Measurements from ENCODE around the gene INTS2.
"Not testable (repeated sequence)": the region's sequence is repeated elsewhere in the genome, so short reads cannot be mapped to it uniquely, and the experiment has no call there.

Gene INTS2

DNA sequence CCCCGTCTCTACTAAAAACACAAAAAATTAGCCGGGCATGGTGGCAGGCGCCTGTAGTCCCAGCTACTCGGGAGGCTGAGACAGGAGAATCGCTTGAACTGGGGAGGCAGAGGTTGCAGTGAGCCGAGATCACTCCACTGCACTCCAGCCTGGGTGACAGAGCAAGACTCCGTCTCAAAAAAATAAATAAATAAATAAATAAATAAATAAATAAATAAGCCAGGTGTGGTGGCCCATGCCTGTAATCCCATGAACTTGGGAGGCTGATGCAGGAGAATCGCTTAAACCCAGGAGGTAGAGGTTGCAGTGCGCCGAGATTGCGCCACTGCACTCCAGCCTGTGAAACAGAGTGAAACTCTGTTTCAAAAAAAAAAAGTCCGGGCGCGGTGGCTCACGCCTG, 12.6 kb downstream of the INTS2 start:
- H3K27me3 ChIP-seq (ENCODE audit: low read depth); H3K4me1 ChIP-seq; H3K9me3 ChIP-seq; in situ Hi-C loops (cut with MboI; ENCODE audit: low sequenced_read_pairs); H3K4me3 ChIP-seq; DNase-seq (ENCODE audit: low spot score in 2 of 2): not testable (repeated sequence)
- H3K36me3 ChIP-seq (replicated peaks) = peaks cover 32% of the 10 kb centered on the region

DNA sequence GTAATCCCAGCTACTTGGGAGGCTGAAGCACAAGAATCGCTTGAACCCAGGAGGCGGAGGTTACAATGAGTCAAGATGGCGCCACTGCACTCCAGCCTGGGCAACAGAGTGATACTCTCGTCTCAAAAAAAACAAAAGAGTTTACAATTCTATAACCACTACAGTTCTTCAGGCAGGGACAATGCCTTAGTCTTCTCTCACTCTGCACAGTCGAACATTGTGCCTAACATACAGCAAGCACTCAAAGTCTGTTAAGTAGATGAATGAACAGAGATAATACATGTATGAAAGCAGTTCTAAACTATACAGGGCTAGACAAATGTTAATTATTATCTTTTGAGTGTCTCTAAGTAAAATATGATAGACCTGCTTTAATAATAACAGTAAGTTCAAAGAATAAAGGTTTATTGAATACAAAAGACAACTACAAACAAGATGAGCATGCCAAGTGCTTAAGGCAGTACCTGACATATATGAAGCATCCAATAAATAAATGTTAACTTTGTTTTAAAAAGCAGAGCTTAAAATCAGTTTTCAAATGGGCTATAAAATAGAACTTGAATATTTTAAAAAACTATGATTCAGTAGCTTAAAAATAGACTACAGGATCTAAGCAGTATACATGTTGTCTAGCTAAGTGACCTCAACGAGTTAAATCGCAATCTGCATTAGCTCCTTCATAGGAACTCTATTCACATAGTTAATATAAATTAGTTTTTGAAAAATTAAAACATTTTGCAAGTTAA, 19.3 kb downstream of the INTS2 start:
- Histone ChIP-seq H3K36me3 (replicated peaks) (peaks cover 36% of the 10 kb centered on the region), H3K27me3 (ENCODE audit: low read depth) (no peaks in the 10 kb centered on the region), H3K4me1 (no peaks in the 10 kb centered on the region), H3K9me3 (no peaks in the 10 kb centered on the region), H3K4me3 (no peak overlapping the region)
- in situ Hi-C loops (cut with MboI; ENCODE audit: low sequenced_read_pairs) = no loop called here
- no peak for DNase-seq (ENCODE audit: low spot score in 2 of 2)

DNA sequence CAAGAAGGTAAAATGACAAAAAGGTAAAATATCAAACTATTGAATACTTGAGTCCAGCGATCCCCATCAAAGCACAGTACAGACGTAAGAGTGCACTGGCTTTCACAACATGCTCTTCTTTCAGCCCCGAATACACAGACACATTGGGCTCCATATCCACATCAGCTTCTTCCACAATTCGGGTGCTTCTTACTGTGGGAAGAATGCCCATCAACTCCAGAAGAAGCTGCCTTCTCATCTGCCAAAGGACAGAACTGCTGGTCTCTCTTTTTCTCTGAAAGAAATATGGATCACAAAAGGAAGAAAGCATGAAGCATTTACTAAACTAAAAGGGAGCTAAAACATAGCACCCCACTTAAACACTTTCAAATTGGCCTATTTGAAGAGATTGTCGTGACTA, 20.4 kb downstream of the INTS2 start:
- in situ Hi-C loops (cut with MboI; ENCODE audit: low sequenced_read_pairs) = no loop called here
- H3K36me3 ChIP-seq (replicated peaks) = peaks cover 36% of the 10 kb centered on the region

DNA sequence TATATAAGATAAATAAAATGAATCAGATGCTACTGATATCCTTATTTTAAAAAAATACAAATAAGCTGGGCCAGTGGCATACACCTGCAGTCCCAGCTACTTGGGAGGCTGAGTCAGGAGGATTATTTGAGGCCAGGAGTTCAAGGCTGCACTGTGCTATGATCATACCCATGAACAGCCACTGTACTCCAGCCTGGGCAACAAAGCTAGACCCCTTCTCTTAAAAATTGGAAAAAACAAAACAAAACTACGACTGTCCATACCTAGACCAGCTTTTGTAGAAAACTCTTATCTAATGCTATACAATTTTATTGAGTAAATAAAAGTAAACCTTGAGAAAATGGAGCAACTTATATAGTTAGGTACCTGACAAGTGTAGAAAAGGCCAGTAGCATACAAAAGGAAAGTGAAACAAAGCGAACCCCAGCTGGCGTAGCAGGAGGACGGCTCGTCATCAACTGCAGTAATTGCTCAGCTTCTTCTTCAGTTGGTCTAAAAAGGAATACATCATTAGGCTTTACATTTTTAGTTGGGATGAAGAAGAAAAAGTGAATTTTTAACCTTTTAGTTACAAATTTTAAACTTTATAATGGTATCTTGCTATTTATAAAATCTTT, 23.6 kb downstream of the INTS2 start:
- no peak for DNase-seq (ENCODE audit: low spot score in 2 of 2)
- in situ Hi-C loops (cut with MboI; ENCODE audit: low sequenced_read_pairs) = no loop called here

More for the DNA sequence above, 20.4 kb downstream of the INTS2 start:
- H3K27me3 ChIP-seq (ENCODE audit: low read depth) = no peaks in the 10 kb centered on the region
- no peaks in the 10 kb centered on the region for H3K9me3 ChIP-seq
- no peak for DNase-seq (ENCODE audit: low spot score in 2 of 2)
- no peaks in the 10 kb centered on the region for H3K4me1 ChIP-seq
- H3K4me3 ChIP-seq = no peak overlapping the region

DNA sequence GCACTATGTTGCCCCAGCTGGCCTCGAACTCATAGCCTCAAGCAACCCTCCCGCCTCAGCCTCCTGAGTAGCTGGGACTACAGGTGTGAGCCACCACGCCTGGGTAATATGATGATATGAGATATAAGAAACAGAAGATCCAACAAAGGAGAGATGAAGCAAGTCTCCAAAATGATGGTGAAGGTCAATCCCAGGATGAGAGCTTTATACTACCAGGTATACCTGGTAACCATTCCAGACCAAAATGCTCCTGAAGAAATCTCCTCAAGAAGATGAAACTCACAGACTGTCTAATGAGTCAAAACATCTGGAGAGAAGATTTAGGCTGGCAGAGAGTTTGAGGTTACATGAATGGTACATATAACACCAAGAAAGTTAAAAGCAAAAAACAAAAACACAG, 24.5 kb downstream of the INTS2 start:
- Histone ChIP-seq H3K4me3 (no peak overlapping the region), H3K27me3 (ENCODE audit: low read depth) (no peaks in the 10 kb centered on the region), H3K36me3 (replicated peaks) (peaks cover 26% of the 10 kb centered on the region), H3K9me3 (no peaks in the 10 kb centered on the region), H3K4me1 (no peaks in the 10 kb centered on the region)
- no peak for DNase-seq (ENCODE audit: low spot score in 2 of 2)
- in situ Hi-C loops (cut with MboI; ENCODE audit: low sequenced_read_pairs) = no loop called here

More for the DNA sequence above, 23.6 kb downstream of the INTS2 start:
- Histone ChIP-seq H3K4me3 (no peak overlapping the region), H3K36me3 (replicated peaks) (peaks cover 26% of the 10 kb centered on the region), H3K27me3 (ENCODE audit: low read depth) (no peaks in the 10 kb centered on the region), H3K9me3 (no peaks in the 10 kb centered on the region), H3K4me1 (no peaks in the 10 kb centered on the region)

DNA sequence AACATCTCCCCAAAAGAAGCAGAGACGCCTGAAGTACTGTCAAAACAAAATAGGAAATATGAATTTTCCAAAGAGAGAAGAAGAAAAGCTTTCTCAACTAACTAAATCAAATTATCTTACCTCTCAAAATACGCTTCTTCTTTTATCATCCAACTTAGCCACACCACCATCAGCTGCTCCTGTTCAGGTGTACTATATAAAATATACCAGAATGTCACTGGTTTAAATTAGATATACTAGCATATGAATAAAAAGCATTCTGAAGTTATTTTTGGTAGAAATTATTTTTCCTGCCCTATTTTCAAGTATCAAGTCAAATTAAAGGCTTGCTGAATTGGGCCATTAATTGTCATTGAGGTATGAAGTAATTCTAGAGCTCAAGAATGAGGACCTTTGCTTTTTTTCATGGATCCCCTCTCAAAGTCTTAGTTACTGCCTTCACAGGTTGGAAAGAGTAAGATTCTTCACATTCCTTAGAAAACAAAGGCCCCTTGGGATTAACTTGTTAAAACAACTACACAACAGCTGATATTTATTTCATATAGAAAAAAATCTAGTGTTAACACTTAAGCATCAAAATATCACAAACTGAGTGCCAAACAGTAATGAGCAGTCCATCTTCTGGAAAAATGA, 30.1 kb downstream of the INTS2 start:
- Histone ChIP-seq H3K36me3 (replicated peaks) (peaks cover 24% of the 10 kb centered on the region), H3K4me3 (no peak overlapping the region), H3K27me3 (ENCODE audit: low read depth) (no peaks in the 10 kb centered on the region), H3K9me3 (no peaks in the 10 kb centered on the region), H3K4me1 (no peaks in the 10 kb centered on the region; the same call in 1 of the 2 replicates)
- in situ Hi-C loops (cut with MboI; ENCODE audit: low sequenced_read_pairs) = no loop called here
- no peak for DNase-seq (ENCODE audit: low spot score in 2 of 2)

DNA sequence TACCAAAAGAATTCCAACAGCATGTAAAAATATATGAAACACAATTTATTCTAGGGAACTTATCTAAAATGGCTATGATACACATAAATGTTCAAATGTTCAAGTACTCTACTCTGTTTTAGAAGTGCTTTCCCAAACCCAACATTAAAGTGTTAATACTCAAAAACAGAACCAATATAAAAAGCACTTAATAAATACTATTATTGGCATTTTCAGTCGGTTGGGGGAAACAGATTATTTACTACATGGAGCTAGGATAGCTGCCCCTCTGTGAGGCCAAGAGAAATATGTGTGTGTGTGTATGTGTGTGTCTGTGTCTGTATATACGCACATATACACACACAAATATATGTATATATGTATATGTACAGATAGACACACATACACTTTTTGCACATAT, 32.4 kb downstream of the INTS2 start:
- Histone ChIP-seq H3K4me1 (no peaks in the 10 kb centered on the region; the same call in 1 of the 2 replicates), H3K36me3 (replicated peaks) (peaks cover 13% of the 10 kb centered on the region), H3K4me3 (no peak overlapping the region), H3K27me3 (ENCODE audit: low read depth) (no peaks in the 10 kb centered on the region), H3K9me3 (no peaks in the 10 kb centered on the region)
- no peak for DNase-seq (ENCODE audit: low spot score in 2 of 2)
- in situ Hi-C loops (cut with MboI; ENCODE audit: low sequenced_read_pairs) = no loop called here

DNA sequence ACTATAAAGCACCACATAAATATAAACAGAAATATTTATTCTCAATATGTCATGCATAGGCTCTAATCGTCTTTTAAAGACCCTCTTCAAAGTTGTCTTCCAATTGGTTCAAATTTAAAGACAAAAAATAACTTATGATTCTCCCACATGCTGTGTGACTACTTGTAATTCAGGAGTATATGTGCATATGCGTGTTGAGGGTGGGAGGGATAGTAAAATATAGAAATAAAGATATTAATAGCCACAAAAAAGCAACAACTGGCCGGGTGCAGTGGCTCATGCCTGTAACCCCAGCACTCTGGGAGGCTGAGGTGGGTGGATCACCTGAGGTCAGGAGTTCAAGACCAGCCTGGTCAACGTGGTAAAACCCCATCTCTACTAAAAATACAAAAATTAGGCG, 33.5 kb downstream of the INTS2 start:
- H3K9me3 ChIP-seq; H3K4me3 ChIP-seq; H3K4me1 ChIP-seq; DNase-seq (ENCODE audit: low spot score in 2 of 2); in situ Hi-C loops (cut with MboI; ENCODE audit: low sequenced_read_pairs); H3K27me3 ChIP-seq (ENCODE audit: low read depth): not testable (repeated sequence)
- H3K36me3 ChIP-seq (replicated peaks) = peaks cover 18% of the 10 kb centered on the region

DNA sequence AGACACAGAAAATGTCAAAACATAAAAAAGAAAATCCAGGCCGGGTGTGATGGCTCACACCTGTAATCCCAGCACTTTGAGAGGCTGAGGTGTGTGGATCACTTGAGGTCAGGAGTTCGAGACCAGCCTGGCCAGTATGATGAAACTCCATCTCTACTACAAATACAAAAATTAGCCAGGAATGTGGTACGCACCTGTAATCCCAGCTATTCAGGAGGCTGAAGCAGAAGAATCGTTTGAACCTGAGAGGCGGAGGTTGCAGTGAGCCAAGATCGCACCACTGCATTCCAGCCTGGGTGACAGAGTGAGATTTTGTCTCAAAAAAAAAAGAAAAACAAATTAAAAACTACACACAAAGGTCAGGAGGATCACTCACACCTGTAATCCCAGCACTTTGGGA, 40.0 kb downstream of the INTS2 start:
- peaks cover 19% of the 10 kb centered on the region for H3K36me3 ChIP-seq (replicated peaks)
- H3K4me3 ChIP-seq; H3K4me1 ChIP-seq; H3K27me3 ChIP-seq (ENCODE audit: low read depth); DNase-seq (ENCODE audit: low spot score in 2 of 2); in situ Hi-C loops (cut with MboI; ENCODE audit: low sequenced_read_pairs); H3K9me3 ChIP-seq: not testable (repeated sequence)

DNA sequence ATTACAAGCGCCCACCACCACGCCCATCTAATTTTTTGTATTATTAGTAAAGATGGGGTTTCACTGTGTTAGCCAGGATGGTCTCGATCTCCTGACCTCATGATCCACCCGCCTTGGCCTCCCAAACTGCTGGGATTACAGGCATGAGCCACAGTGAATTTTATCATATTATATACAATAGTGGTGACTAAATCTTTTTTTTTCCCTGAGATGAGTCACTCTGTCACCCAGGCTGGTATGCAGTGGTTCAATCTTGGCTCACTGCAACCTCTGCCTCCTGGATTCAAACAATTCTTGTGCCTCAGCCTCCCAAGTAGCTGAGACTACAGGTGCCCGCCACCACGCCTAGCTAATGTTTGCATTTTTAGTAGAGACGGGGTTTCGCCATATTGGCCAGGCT, 41.9 kb downstream of the INTS2 start:
- H3K9me3 ChIP-seq; H3K4me3 ChIP-seq; in situ Hi-C loops (cut with MboI; ENCODE audit: low sequenced_read_pairs); H3K4me1 ChIP-seq; DNase-seq (ENCODE audit: low spot score in 2 of 2); H3K27me3 ChIP-seq (ENCODE audit: low read depth): not testable (repeated sequence)
- peaks cover 21% of the 10 kb centered on the region for H3K36me3 ChIP-seq (replicated peaks)

DNA sequence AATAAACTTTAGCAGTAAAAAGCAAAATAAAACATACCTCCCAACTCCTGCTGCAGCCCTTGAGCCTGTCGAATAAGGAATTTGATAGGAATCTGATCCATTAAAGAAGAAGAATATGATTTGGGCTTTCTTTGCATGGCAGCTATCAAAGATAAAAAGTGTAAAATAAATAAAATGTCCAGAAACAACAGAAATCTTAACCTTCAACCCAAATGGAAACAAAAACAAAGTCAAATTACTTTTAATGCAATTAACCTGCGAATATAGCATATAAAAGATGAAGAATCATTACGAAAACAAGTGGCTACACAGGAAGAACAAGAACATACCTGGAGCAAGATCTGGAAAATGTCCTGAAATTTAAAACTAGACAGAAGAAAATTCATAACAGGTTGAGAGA, 42.9 kb downstream of the INTS2 start:
- H3K36me3 ChIP-seq (replicated peaks) = peaks cover 19% of the 10 kb centered on the region
- DNase-seq (ENCODE audit: low spot score in 2 of 2) = no peak
- no peaks in the 10 kb centered on the region for H3K4me1 ChIP-seq
- H3K9me3 ChIP-seq = no peaks in the 10 kb centered on the region
- no peaks in the 10 kb centered on the region for H3K27me3 ChIP-seq (ENCODE audit: low read depth)
- in situ Hi-C loops (cut with MboI; ENCODE audit: low sequenced_read_pairs) = no loop called here
- no peak overlapping the region for H3K4me3 ChIP-seq

DNA sequence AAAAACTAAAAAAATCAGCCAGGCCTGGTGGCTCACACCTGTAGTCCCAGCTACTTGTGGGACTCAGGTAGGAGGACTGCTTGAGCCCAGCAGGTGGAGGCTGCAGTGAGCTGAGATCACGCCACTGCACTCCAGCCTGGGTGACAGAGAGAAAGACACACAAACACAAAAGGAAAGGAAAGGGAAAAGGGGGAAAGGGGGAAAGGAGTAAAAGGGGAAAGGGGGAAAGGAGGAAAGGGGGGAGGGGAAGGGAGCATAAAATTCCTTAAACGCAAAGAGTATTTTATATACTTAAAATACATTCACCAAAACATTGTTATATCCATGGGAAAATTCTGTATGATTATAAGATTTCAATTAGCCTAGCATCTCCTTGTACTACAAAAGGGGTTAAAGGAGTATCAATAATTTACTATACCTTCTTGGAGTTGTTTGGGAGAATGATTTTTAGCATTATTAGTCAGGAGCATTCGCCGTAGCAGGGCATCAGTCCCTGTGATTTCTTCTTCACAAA, 47.1 kb downstream of the INTS2 start:
- Histone ChIP-seq H3K4me3 (no peak overlapping the region), H3K36me3 (replicated peaks) (peaks cover 8% of the 10 kb centered on the region; the same call in 1 of the 2 replicates), H3K27me3 (ENCODE audit: low read depth) (no peaks in the 10 kb centered on the region), H3K4me1 (no peaks in the 10 kb centered on the region), H3K9me3 (no peaks in the 10 kb centered on the region)
- in situ Hi-C loops (cut with MboI; ENCODE audit: low sequenced_read_pairs) = no loop called here
- DNase-seq (ENCODE audit: low spot score in 2 of 2) = no peak

DNA sequence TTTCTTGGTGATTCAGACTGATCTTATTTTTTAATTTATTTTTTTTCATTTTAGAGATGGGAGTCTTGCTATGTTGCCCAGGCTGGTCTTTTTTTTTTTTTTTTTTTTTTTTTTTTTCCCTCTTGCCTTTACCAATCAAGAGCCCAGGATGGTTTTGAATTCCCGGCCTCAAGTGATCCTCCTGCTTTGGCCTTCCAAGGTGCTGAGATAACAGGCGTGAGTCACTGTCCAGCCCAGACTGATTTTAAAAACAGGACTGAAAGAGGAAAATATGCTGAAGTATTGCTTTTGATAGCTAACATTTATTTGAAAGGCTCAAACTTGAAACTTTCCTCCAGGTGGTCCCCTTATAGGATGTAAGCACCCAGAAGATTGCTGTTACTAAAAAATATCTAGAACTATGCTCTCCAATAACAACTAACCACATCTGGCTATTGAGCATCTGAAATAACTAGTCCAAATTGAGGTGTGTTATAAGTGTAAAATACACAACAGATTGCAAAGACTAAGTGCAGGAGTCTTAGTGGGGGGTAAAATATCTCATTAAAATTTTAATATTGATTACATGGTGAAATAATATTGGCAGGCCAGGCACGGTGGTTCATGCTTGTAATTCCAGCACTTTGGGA, 48.7 kb downstream of the INTS2 start:
- DNase-seq (ENCODE audit: low spot score in 2 of 2) = no peak
- H3K4me3 ChIP-seq = no peak overlapping the region
- H3K27me3 ChIP-seq (ENCODE audit: low read depth) = no peaks in the 10 kb centered on the region
- H3K36me3 ChIP-seq (replicated peaks) = peaks cover 7% of the 10 kb centered on the region
- in situ Hi-C loops (cut with MboI; ENCODE audit: low sequenced_read_pairs) = no loop called here
- H3K9me3 ChIP-seq = no peaks in the 10 kb centered on the region
- no peaks in the 10 kb centered on the region for H3K4me1 ChIP-seq

DNA sequence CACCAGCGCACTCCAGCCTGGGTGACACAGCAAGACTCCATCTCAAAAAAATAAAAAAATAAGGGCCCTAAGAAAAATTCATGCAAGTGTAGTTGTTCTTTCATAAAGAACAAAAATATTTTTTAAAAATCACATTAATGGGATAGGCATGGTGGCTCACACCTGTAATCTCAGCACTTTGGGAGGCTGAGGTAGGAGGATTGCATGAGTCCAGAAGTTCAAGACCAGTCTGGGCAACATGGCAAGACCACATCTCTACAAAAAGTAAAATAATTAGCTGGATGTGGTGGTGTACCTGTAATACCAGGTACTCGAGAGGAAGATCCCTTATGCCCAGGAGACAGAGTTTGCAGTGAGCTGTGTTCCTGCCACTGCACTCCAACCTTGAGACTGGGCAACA, 49.3 kb downstream of the INTS2 start:
- Histone ChIP-seq H3K36me3 (replicated peaks) (peaks cover 7% of the 10 kb centered on the region), H3K9me3 (no peaks in the 10 kb centered on the region), H3K4me3 (no peak overlapping the region), H3K4me1 (no peaks in the 10 kb centered on the region), H3K27me3 (ENCODE audit: low read depth) (no peaks in the 10 kb centered on the region)
- in situ Hi-C loops (cut with MboI; ENCODE audit: low sequenced_read_pairs) = no loop called here
- no peak for DNase-seq (ENCODE audit: low spot score in 2 of 2)
